Fibroblast of lung (primary cell): ENCODE measurements around the gene C2. TPM values are rescaled to one million over a fixed set of nuclear protein-coding genes. Genes with fewer than 3 reads are reported as not detected.

ENCODE experiments used
- DNase-seq, 2 donors: peaks; one replicate each; pipeline versions ENCODE4 v3.0.0 to v3.0.0-alpha.2; 2010; ENCODE audit warnings: low read depth in 2 of 2
- H2AFZ ChIP-seq: 2 replicates; pipeline ENCODE4 v1.5.1; 2012; ENCODE audit warnings: low read length, control low read depth, inconsistent platforms
- H3K27ac ChIP-seq: 2 replicates; pipeline ENCODE4 v1.5.1; 2011; ENCODE audit warnings: low read length, control low read depth; ENCODE audit not compliant: insufficient read depth
- H3K27me3 ChIP-seq: 2 replicates; pipeline ENCODE4 v1.5.1; 2011; ENCODE audit warnings: mild to moderate bottlenecking, low read length; ENCODE audit not compliant: control insufficient read depth, insufficient read depth
- H3K36me3 ChIP-seq: 2 replicates; pipeline ENCODE4 v1.5.1; 2011; ENCODE audit warnings: low read length; ENCODE audit not compliant: control insufficient read depth, insufficient read depth
- H3K4me1 ChIP-seq: 2 replicates; pipeline ENCODE4 v1.5.1; 2011; ENCODE audit warnings: low read length; ENCODE audit not compliant: control insufficient read depth, insufficient read depth; ENCODE audit errors: extremely low read depth
- H3K4me2 ChIP-seq: 2 replicates; pipeline ENCODE4 v1.5.1; 2011; ENCODE audit warnings: low read length, control low read depth; ENCODE audit not compliant: insufficient read depth; ENCODE audit errors: extremely low read depth
- H3K4me3 ChIP-seq, 4 experiments: fragments of 200-600 bp in 1 of 4; sonication (generic) in 1 of 4; replicated peaks in 1 of 4; 2 replicates each; pipeline ENCODE4 v1.5.1; 2011 to 2016; ENCODE audit warnings: low read length in 4 of 4, low read depth in 3 of 4, mild to moderate bottlenecking in 3 of 4, control low read depth in 2 of 4, inconsistent platforms in 1 of 4, mixed read lengths in 1 of 4; ENCODE audit not compliant: insufficient read depth in 1 of 4; ENCODE audit errors: control extremely low read depth in 1 of 4
- H3K79me2 ChIP-seq: 2 replicates; pipeline ENCODE4 v1.5.1; 2012; ENCODE audit warnings: mild to moderate bottlenecking, low read length, inconsistent platforms; ENCODE audit not compliant: control insufficient read depth, insufficient read depth
- H3K9ac ChIP-seq: 2 replicates; pipeline ENCODE4 v1.5.1; 2011; ENCODE audit warnings: mild to moderate bottlenecking, low read length, control low read depth; ENCODE audit not compliant: insufficient read depth
- H3K9me3 ChIP-seq: 2 replicates; pipeline ENCODE4 v1.5.1; 2012; ENCODE audit warnings: low read depth, low read length; ENCODE audit not compliant: control insufficient read depth, insufficient read depth
- H4K20me1 ChIP-seq: 2 replicates; pipeline ENCODE4 v1.5.1; 2011; ENCODE audit warnings: low read length; ENCODE audit not compliant: control insufficient read depth, insufficient read depth; ENCODE audit errors: extremely low read depth
- EZH2 ChIP-seq: IDR thresholded peaks from 2 replicates; pipeline ENCODE4 v1.5.1; 2012; ENCODE audit warnings: low read length, control low read depth, mild to moderate bottlenecking; ENCODE audit errors: missing control alignments
- polyA minus RNA-seq: library from RNA; depleted of rRNA, polyadenylated mRNA; stranded (reverse); fragments of >200 nt; gene quantifications from 2 replicates; pipeline ENCODE4 v1.2.3, GENCODE V29; 2011; ENCODE audit warnings: low replicate concordance
- polyA plus RNA-seq, 2 donors: library from polyadenylated mRNA; depleted of rRNA in 1 of 2; stranded (reverse) in 1 of 2; unstranded in 1 of 2; fragments of >200 nt; gene quantifications; 2 replicates each; pipeline ENCODE4 v1.2.1, GENCODE V29; 2011 to 2012; ENCODE audit warnings: missing spikeins in 1 of 2
- total RNA-seq: library from RNA; depleted of rRNA; stranded (reverse); fragments of >200 nt; gene quantifications from 2 replicates; pipeline ENCODE4 v1.2.1, GENCODE V29; 2014
- TF ChIP-seq, protein P1 (sequence below), 2 donors: IDR thresholded peaks in 1 of 2; conservative IDR thresholded peaks in 1 of 2; 1 replicate in 1 of 2; 2 replicates in 1 of 2; pipeline ENCODE4 v1.5.1; 2011 to 2012; ENCODE audit warnings: low read length in 2 of 2, control low read depth in 1 of 2, inconsistent platforms in 1 of 2, low read depth in 1 of 2, mild to moderate bottlenecking in 1 of 2

Gene C2
- 16.8 and 27.2 TPM in 2 replicates for total RNA-seq
- polyA plus RNA-seq: 2.1 and 7.6 TPM in 2 replicates
- polyA plus RNA-seq (2012): 3.1 and 8.0 TPM in 2 replicates
- polyA minus RNA-seq: 12.0 and 19.8 TPM in 2 replicates

DNA sequence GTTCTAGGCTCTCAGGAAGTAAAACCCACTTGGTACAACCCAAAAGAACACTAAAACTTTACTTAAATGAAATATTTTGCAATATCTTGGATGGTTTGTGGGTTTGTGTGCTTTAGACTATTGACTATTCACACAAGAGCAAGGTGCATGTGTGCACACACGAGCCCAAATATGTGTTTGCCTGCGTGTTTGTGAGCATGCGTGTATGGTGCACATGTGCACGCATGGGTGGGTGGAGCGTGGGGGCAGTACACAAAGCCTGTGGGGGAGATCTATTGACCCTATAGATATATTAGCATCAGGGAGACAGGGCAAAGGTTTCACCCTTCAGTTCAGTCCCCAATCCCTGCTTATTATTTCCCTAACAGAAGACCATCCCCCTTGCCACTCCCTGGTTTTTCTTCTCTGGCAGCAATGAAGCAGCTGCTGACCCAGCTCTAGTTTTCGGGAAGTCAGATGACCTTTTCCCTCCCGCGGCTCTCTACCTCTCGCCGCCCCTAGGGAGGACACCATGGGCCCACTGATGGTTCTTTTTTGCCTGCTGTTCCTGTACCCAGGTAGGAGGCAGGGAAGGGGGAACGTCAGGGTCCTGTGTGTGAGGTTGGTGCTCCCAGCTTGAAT, at the start of gene C2:
Gene C2, plus strand, starts transcription at position 476 of the 621 bp plus-strand sequence. Its CDS starts 36 bp downstream, at position 512.
- H3K9me3 ChIP-seq: no peaks in the 10 kb centered on the region
- TF ChIP-seq, protein P1, sequence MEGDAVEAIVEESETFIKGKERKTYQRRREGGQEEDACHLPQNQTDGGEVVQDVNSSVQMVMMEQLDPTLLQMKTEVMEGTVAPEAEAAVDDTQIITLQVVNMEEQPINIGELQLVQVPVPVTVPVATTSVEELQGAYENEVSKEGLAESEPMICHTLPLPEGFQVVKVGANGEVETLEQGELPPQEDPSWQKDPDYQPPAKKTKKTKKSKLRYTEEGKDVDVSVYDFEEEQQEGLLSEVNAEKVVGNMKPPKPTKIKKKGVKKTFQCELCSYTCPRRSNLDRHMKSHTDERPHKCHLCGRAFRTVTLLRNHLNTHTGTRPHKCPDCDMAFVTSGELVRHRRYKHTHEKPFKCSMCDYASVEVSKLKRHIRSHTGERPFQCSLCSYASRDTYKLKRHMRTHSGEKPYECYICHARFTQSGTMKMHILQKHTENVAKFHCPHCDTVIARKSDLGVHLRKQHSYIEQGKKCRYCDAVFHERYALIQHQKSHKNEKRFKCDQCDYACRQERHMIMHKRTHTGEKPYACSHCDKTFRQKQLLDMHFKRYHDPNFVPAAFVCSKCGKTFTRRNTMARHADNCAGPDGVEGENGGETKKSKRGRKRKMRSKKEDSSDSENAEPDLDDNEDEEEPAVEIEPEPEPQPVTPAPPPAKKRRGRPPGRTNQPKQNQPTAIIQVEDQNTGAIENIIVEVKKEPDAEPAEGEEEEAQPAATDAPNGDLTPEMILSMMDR (conservative IDR thresholded peaks at IDR 0.05 in 1 of 2, IDR thresholded peaks at IDR 0.05 in 1 of 2; ENCODE audit: low read depth in 1 of 2, low read length in 2 of 2): no peak
- TF ChIP-seq EZH2: no peak
- H3K4me2 ChIP-seq: peak within 1 kb of the TSS; percentile 15
- H3K27ac ChIP-seq: no peak within 1 kb of the TSS
- no peaks in the 10 kb centered on the region for H4K20me1 ChIP-seq
- DNase-seq: no peak
- H2AFZ ChIP-seq: peak within 1 kb of the TSS; percentile 62
- no peaks in the 10 kb centered on the region for H3K4me1 ChIP-seq
- no peaks in the 10 kb centered on the region for H3K27me3 ChIP-seq
- H3K79me2 ChIP-seq: no peaks in the 10 kb centered on the region
- H3K9ac ChIP-seq: no peak within 1 kb of the TSS
- H3K4me3 ChIP-seq: peak within 1 kb of the TSS in 1 of 4 experiments; percentile 38
- H3K36me3 ChIP-seq: no peaks in the 10 kb centered on the region

DNA sequence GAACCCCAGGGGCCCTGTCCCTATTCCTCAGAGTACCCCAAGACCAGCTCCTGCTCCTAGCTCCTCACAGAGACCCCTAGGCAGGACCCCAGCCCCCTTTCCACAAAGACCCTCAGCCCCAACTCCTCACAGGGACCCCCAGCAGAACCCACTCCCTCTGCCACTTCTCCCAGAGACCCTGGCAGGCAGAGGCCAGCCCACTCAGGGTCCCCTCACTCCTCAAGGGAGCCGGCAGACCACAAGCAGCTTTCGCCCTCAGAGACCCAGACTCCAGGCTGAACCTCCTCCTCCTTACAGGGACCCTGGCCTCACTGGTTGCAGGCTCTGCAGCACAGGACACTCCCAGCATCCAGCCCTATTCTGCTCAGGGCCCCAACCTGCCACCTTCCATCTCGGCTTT, 49.3 kb upstream of the C2 start:
- Histone ChIP-seq H4K20me1 (peaks cover 1% of the 10 kb centered on the region), H3K9ac (no peak overlapping the region), H3K4me2 (no peak overlapping the region), H3K9me3 (no peaks in the 10 kb centered on the region), H3K4me3 (no peak overlapping the region), H3K4me1 (peaks cover 7% of the 10 kb centered on the region), H3K36me3 (peaks cover 21% of the 10 kb centered on the region), H3K79me2 (no peaks in the 10 kb centered on the region), H3K27ac (no peak overlapping the region), H3K27me3 (no peaks in the 10 kb centered on the region), H2AFZ (no peak overlapping the region)
- TF ChIP-seq, protein P1 (conservative IDR thresholded peaks at IDR 0.05 in 1 of 2, IDR thresholded peaks at IDR 0.05 in 1 of 2; ENCODE audit: low read depth in 1 of 2, low read length in 2 of 2): no peak
- no peak for TF ChIP-seq EZH2
- no peak for DNase-seq

DNA sequence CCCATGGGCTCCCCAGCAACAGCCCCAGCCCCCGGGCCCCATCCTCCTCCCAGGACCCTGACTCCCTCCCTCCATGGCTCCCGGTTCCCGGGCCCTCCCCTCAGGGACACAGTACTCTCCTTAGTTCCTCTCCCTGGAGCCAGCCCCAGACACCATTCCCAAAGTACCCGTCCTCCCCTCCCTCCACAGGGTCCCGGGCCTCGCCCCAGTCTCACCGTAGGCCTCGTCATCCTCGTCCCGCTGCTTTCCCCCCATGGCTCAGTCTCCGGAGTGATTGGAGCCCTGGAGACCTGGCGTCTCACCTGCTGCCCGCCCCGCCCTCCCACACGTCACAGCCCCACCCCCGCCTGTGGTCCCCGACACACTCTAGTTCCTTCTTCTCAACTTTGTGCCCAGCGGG, 48.8 kb upstream of the C2 start, which contains the start of gene SLC44A4:
Gene SLC44A4, minus strand, starts transcription at position 272 of the 400 bp plus-strand sequence. Its CDS starts 17 bp downstream, at position 255.
- no peaks in the 10 kb centered on the region for H3K27me3 ChIP-seq
- no peak for TF ChIP-seq EZH2
- TF ChIP-seq, protein P1 (conservative IDR thresholded peaks at IDR 0.05 in 1 of 2, IDR thresholded peaks at IDR 0.05 in 1 of 2; ENCODE audit: low read depth in 1 of 2, low read length in 2 of 2): no peak

More for the DNA sequence above, 48.8 kb upstream of the C2 start, which contains the start of gene SLC44A4:
- H3K9me3 ChIP-seq: no peaks in the 10 kb centered on the region
- H3K4me1 ChIP-seq: peaks cover 7% of the 10 kb centered on the region
- H3K4me3 ChIP-seq: no peak within 1 kb of the TSS
- DNase-seq: no peak
- H3K36me3 ChIP-seq: peaks cover 25% of the 10 kb centered on the region
- H3K27ac ChIP-seq: no peak within 1 kb of the TSS
- no peaks in the 10 kb centered on the region for H3K79me2 ChIP-seq
- H3K4me2 ChIP-seq: no peak within 1 kb of the TSS
- H3K9ac ChIP-seq: no peak within 1 kb of the TSS
- H2AFZ ChIP-seq: no peak within 1 kb of the TSS
- H4K20me1 ChIP-seq: peaks cover 1% of the 10 kb centered on the region
